ENCODE measurements around the gene FGD2.

DNA sequence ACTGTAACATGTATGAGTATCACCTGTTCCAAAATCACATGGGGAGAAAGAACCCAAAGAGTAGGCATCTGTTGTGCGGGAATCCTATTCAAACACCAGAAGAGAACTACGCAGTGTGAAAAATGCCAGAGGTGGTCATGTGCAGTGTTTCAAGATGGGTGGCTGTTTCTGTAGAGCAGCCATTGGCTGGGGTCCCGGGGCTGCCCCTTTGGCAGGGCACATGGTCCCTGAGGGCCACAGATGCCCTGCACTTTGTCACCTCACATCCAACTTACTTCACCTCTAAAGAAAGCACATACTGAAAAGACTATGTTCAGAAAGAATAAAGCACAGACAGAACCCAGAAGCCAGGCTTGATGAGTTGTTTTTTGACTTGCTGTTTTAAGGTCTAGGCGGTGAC, 31.8 kb upstream of the FGD2 start:
- TF ChIP-seq TEAD4 (IDR thresholded peaks at IDR 0.05; ENCODE audit: low read length) (no peak), TEAD4 (CRISPR knock-in tag; IDR thresholded peaks at IDR 0.05; ENCODE audit: borderline replicate concordance) (no peak), YY1 (IDR thresholded peaks at IDR 0.05; ENCODE audit: borderline replicate concordance in 1 of 3, control insufficient read depth in 1 of 3, extremely low read depth in 1 of 3, insufficient read depth in 3 of 3, insufficient read length in 1 of 3, insufficient replicate concordance in 2 of 3, low read depth in 1 of 3, low read length in 2 of 3) (no peak)
